ENCODE data around the gene SMIM33.
"Not testable (repeated sequence)": the region's sequence is repeated elsewhere in the genome, so short reads cannot be mapped to it uniquely, and the experiment has no call there.

Gene SMIM33

GRCh38 chr5:139438707-139439012 lies 32.1 kb upstream of the SMIM33 start:
- TF ChIP-seq CTCF (conservative IDR thresholded peaks at IDR 0.05) = no peak
- no peak for TF ChIP-seq ZFX (IDR thresholded peaks at IDR 0.05)
- H3K27ac ChIP-seq = peak overlapping the region; percentile 70; the same call in 1 of the 2 replicates

- peak within 1 kb of the TSS; percentile 70 for H3K27ac ChIP-seq
- no peak for TF ChIP-seq ZFX (IDR thresholded peaks at IDR 0.05)
- TF ChIP-seq CTCF (conservative IDR thresholded peaks at IDR 0.05) = no peak
Measured at GRCh38 chr5:139439013-139439903, 31.5 kb upstream of the SMIM33 start, which contains the start of gene DNAJC18. TSS of gene DNAJC18 (minus strand) at chr5:139439525. CDS start at chr5:139439445, 80 bp downstream.

- not testable (repeated sequence) for H3K27ac ChIP-seq
Measured at GRCh38 chr5:139440416-139440815, 30.4 kb upstream of the SMIM33 start.

- no peak overlapping the region for H3K27ac ChIP-seq
- TF ChIP-seq CTCF (conservative IDR thresholded peaks at IDR 0.05) (no peak), ZFX (IDR thresholded peaks at IDR 0.05) (no peak)
Measured at GRCh38 chr5:139443831-139444453, 26.9 kb upstream of the SMIM33 start.

GRCh38 chr5:139445325-139446170 lies 25.3 kb upstream of the SMIM33 start:
- TF ChIP-seq CTCF (conservative IDR thresholded peaks at IDR 0.05) (no peak), ZFX (IDR thresholded peaks at IDR 0.05) (no peak)
- no peak overlapping the region for H3K27ac ChIP-seq

GRCh38 chr5:139446956-139447779 lies 23.6 kb upstream of the SMIM33 start:
- TF ChIP-seq CTCF (conservative IDR thresholded peaks at IDR 0.05) = no peak
- TF ChIP-seq ZFX (IDR thresholded peaks at IDR 0.05) = no peak
- no peak overlapping the region for H3K27ac ChIP-seq

- TF ChIP-seq ZFX (IDR thresholded peaks at IDR 0.05) = no peak
- TF ChIP-seq CTCF (conservative IDR thresholded peaks at IDR 0.05) = no peak
- no peak overlapping the region for H3K27ac ChIP-seq
Measured at GRCh38 chr5:139451176-139451575, 19.6 kb upstream of the SMIM33 start.

Data from C4-2B (cell line).